GM21717 (cell line): ENCODE data around the gene ARHGAP15.

Experiments used
- ATAC-seq: cut with Tn5 transposase; IDR thresholded peaks from one replicate; pipeline ENCODE4 v1.9.1; 2021; ENCODE audit warnings: mild to moderate bottlenecking, moderate library complexity; ENCODE audit not compliant: unreplicated experiment

Gene ARHGAP15

DNA sequence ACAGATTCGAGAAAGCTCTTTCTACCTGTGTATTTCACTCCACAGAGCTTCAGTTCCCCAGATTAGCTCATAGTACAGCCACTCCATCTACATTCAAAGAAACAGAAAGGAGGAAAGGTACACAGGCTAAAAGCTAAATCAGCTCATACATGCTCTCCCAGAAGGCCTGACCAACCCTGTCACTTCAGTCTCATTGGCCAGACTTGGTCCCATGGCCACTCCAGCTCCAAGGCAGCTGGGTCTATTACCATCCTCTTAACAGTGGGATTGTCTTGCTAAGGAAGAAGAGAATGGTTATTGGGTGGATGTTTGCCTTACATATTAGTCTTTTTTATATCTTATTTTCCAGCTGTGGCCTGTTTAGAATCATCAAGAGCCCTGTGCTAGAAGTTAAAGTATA, 572.6 kb downstream of the ARHGAP15 start:
- no peak for ATAC-seq

DNA sequence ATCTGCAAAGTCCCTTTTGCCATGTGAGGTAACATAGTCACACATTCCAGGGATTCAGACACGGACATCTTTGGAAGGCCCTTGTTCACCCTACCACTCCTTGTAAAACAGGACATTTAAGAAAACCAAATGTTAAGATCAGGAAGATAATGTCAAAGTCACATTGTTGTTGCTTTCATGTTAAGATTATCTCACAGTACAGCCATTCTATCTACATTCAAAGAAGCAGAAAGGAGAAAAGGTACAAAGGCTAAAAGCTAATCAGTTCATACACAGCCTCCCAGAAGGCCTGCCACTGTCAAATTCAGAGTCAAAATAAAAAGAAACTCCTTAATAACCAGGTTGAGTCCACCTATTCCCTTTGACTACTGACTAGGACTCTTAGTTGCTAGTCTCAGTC, 573.7 kb downstream of the ARHGAP15 start:
- no peak for ATAC-seq

DNA sequence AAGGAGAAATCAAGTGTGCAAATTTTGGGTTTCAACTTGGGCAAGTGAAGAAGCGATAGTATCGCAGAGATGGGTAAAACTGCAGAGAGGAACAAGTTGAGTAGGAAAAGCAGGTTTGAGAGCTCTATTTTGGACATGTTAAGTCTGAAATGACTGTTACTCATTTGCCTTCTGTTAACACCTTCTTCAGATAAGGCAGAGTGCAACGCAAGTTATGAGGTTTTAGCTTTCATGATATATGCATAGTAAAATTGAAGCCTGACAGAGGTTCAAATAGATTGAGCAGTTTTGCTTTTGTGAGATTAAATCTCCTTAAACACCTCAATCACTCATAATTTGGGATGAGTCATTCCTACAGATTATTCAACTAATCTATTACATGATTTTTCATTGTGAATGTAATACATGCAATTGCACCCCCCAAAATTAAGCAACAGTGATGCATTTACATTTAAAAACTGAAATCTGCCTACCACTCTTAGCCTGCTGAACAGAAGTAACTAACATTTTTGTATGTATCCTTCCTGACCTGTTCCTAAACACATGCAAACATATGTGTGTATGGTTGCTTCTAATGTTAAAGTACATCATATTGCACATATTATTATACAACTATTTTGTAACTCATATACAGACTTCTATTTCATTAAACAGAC, 575.4 kb downstream of the ARHGAP15 start:
- ATAC-seq = peak; percentile 87

DNA sequence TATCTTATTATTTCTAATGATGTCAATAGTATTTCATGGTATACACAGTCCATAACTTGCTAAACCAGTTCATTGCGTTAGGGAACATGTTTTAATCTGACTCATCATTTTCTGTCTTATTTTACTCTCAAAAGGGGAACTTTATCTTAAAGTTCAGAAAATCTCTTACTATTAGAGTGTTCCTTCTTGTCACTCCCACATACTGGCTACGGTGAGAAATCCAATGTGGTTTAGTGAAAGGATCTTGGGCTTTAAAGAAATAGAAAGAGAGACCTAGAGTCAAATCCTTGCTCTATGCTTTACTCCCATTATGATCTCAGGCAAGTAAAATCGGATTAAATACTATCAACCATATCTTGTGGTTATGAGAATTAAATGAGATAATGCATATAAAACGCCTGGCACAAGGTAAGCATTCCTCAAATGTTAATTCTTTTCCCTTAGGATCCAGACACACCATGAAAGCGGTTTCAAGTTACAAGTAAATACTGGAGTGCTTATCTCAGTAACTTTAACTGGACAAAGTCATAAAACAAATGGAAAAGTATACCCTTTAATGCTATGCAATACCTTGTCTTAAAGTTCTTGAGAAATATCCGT, 576.0 kb downstream of the ARHGAP15 start:
- peak; percentile 51 for ATAC-seq

DNA sequence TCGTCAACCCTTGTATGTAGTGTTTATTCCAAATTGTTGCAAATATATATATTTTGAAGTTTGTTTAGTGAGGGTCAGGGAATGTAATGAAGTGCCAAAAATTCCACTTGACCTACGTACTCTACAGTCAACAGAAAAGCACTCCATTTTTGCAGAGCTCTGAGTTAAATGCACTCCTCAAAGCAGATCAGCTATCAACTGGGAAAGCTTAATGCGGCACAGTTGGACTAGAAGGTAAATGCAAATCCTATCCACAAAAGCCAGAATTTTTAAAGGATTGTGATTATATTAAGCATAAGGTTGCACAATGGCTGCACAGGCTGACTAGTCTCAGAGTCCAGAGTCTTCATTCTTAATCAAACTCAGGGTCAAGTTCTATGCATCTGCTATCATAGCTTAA, 577.1 kb downstream of the ARHGAP15 start:
- no peak for ATAC-seq

DNA sequence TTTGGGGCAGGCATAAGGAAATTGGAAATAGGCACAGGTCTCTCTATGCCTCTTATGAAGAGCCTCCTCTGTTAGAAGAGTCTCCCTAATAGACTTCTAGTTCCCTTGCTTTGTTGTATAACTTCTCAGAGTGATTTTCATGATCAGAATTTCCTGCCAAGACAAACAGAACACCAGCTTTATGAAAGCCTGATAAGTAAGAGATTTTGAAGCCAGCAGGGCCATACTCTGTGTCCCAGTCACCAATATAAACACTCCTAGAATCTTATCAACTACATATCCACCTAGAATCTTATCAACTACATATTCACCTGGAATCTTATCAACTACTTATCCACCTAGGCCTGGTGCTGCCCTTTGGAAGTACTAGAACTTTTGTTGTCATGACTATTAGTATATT, 579.5 kb downstream of the ARHGAP15 start:
- ATAC-seq = no peak

DNA sequence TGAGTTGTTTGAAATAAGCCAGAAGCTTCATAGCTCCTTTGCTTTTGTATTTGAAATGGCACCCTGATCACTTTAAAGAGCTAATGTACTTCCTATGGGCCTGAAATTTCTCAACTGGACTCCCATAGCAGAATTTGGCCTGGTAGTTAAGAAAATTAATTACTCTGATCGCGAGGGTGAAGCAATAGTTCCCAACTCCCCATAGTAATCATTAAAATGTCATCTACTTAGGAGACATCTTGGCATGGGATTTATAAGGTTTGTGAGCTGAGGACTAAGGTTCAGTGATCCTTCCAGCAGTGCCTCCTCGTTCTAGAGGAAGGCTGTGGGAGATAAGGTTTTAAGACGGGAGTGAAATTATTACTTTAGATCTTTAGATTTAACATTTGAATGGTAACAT, 581.0 kb downstream of the ARHGAP15 start:
- ATAC-seq = no peak

DNA sequence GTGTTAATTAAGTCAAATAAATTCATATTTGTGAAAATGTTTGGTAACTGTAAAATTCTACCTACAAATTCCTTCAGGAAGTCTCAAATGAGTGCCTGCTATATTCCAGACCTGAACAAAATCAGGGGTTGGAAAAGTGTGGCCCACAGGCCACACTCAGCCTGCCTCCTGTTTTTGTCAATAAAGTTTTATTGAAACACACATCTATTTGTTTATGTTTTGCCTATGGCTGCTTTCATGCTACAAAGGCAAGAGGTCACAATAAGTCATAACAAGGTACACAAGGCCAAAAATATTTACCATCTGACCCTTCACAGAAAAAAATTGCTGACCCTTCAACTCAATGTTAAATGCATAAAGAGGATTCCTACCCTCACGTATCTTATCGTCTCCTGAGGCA, 581.7 kb downstream of the ARHGAP15 start:
- no peak for ATAC-seq

DNA sequence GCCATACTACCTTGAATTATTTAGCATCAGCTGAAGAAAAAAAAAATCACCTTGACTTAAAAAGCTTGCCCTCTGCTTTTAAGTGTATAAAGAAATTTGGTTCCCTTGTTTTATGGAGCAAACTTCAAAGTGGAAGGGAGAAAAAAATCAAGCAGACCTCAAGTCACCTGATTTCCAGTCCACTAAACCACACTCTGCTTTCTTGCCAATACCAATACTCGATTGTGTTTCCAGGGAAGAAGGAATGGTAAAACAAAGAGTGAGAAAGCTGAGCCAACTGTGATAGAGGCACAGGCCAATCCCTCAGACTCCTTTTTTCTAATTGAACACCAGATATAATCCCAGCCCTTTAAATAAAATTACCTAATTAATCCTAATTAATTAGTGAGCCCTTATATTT, 587.3 kb downstream of the ARHGAP15 start:
- no peak for ATAC-seq

DNA sequence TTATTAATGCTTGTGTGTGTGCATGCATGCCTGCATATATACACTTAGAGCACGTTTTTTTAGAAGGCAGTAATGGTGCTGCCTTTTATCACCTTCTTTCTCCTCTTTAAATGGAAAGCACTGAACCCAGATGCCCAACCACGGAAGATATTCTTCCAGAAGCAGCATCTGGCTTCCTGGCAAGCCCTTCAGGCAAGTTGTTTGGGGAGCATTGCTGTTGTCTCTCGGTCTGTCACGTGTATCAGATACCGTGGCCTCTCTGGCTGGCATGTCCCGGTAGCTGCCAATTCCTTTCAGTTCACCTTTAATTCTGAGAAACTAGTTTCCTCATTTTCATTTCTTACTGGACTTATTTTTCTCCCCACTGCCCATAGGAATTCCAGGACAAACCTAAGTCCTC, 587.8 kb downstream of the ARHGAP15 start:
- ATAC-seq = no peak

DNA sequence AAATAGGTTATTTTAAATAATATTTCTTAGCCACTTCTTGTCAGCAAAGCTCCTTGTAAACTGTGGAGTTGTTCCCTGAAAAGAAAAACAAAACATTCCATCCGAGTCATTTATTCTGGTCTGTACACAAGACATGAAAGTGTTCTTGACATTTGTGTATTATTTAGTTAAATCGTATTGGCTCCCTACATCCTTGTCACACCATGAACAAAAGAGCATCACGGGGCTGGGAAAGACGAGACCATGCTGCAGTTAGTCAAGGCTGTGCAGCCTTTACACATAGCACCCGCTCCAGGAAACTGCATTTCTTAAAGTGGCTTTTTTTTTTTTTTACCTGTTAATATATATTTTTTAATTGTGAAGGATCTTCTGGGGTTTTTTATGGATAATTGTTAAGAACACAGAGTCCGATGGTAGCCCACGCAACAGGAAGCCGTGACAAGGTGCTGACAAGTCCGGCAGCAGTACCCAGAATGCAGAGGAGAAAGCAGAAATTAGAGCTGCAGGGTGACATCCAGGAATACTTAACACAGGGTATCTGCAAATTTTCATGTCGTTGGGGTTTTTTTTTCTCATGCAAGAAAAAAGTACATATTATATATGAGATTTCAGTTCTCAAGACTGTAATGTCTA, 588.4 kb downstream of the ARHGAP15 start:
- no peak for ATAC-seq

DNA sequence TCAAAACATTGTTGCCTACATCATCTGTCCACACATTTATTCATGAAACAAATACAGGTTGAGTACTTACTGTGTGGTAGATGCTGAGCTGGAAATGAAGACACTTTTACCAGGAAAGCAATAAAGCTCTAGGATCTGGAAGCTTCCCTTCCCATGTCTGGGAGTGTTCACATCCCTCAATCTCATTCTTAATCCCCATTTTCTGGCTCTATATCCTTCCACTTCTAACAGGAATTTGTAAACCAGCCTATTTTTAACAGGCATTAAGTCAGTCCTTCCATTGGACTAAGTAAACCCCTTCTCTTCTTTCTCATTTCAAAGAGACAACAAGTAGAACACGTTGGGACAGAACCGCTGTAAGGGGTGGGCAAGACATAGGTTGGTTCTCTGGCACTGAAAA, 589.5 kb downstream of the ARHGAP15 start:
- no peak for ATAC-seq

DNA sequence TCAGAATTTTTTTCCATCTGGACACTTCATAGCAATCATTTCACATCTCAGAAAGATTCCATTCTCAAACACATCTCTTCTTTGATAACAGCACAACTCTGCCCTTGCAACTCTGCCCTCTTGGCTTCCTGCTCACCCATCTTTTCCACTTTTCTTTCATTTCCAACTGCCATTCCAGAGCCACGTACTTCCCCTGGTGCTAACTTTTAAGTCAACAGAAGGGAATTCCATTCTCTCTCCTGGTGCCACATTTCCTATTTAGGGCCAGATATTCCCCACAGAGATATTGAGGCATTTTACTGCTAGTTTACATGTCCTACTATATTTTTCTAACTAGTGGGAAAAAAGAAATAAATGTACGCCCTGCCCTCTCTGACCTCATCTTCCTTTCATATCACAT, 590.2 kb downstream of the ARHGAP15 start:
- ATAC-seq = no peak

DNA sequence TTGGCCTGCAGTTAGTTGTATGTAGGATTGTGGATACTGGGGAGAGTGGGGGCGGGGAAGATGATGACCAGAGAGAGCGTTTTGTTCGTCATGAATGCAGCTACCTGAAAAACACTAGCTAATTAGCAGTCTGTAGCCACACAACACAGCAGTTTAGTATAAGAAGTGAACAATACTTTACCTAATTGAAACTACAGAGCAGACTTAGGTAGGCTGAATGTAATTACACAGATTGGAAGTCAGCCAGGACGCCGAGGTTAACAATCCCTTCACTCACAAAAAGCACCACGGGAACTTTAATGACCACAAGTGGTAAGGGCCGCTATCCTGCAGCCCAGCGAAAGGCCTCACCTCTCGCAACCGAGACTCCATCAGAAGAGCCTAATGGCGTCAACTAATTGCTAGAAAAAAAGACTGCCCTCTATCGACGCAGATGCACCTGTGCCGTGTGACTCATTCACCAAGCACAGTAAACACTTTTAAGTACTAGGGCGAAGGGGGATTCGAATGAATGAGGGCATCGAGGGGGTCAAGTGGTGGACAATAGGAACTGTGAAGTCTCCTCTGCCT, 591.0 kb downstream of the ARHGAP15 start:
- ATAC-seq = no peak

DNA sequence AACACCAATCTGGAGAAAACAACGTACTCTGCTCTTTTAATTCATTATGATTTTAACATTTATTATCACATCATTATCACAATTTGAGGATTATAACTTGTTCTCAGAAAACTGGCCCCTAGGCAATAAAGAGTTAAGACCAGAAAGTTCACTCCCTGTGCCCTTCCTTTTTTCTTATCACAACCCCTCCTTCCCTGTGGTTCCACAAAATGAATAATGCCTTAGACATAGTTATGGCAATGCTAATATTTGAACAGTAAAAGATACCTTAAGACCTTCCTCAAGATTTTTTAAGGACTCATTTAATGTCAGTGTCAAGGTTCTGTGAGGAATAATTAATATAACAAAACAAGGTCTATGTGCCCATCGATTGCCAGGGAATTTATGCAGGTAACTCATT, 596.2 kb downstream of the ARHGAP15 start:
- ATAC-seq = no peak

DNA sequence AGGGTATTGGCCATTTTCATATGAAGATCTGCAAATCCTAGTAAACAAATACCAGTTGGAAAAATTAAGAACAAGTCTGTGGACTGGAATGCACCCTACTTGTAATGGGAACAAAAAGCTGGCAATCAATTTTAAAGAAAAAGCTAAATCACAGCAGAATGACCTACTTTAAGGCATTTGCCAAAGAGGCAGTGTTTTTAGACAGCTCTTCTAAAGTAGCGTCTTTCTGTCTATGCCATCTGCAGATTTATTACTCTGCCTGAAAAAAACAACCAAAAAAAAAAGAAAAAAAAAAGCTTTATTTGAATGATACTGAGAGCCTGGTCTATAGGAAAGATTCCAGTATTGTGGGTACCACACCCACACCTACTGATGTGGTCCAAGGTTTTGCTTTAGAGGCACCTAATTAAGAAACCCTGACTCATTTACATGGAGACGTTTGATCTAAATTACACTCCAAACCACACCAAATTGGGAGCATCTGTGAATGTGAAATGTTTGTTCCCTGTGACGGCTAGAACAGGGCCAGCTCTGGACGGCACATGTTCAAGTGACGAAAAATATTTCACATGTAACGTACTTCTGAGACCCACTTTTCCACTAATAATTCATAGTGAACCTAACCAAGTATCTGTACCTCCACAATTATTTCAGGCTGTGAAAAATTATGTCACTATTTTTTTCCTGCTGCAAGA, 597.1 kb downstream of the ARHGAP15 start:
- ATAC-seq = no peak

DNA sequence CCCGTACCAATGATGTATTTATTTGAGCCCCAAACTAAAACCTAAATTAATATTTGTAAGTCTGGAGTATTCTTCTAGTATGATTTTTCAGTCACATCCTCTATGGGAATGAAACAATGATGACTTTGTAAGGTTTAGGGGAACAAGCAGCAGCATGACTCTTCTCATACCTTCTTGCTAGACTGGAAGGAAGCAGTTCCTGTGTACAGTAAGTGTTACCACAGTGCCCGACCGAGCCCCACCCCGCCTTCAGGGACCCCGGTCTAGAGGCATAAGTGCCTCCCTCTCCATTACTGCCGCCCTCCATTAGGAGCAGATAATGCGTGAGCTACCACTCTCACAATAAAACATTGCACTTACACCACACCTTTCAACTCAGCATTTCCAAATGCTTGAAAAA, 599.3 kb downstream of the ARHGAP15 start:
- ATAC-seq = no peak

DNA sequence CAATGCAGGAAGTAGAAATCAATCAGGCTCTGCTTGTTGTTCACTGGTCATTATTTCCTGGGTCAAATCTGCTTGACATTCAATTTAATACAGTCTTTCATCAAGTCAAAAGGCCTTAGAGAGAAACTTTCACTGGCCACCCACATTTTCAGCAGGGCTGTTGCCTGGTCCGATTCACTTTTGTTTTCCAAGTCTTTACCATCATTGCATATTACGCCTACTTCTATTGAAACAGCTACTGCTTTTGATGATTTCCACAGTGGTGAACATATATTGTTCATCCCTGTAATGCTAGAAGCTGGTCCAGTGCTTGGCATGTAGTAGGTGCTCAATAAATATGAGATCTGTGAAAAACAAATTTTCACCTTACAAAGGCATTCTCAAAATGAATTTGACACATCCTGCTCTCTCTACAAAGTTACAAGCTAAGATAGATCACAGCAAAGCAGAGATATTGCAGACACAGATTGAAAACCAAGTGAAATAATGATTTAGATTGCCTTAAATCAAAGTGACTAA, 600.1 kb downstream of the ARHGAP15 start:
- no peak for ATAC-seq

DNA sequence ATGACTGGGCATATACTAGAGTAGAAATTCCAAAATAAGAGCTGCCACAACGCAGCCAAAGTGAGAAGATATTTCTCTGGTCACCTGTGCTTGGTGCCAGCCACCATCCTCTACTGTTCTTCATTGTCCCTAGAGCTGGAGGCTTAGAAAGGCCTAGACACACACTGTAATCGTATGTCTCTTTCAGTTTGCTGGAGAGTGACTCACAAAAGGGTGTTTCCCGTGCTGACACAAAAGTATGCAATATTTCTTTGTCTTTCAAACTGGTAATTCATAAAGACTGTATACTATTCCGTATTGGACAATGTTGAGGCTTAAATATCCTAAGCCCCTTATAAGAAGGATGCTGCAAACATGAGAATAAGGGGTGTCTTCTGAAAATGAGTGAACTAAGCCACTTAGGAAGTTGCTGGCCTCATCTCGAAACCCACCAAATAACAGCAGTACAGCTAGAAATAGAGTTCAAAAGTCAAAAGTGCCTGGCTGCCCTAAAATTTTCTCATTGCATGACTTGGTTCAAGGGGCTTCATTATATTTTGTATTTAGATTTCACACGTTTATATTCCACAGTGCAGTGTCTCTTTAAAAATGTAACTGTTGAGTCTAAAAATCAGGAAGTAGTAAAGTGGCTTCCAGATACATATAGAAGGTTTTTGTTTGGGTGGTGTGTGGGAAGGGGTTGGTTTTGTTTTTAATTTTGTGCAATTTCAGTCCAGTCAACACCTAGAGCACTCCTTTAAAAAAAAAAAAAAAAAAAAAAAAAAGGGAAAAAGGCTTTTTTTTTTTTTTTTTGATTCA, 601.1 kb downstream of the ARHGAP15 start:
- ATAC-seq = peak; percentile 90

DNA sequence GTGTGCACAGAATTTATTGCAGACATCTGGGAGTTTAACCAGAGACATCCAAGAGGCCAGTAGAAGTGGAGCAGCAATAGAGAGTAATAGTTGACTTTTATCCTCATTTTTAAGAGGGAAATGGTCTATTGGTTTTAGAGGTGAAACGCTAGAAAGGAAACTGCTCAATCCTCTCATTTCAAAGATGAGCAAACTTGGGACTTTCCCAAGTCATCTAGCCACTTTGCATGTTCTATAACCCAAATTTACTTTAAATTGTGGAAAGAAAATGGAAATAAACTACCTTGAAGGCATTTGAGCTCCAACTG, 601.7 kb downstream of the ARHGAP15 start:
- ATAC-seq = peak; percentile 46

DNA sequence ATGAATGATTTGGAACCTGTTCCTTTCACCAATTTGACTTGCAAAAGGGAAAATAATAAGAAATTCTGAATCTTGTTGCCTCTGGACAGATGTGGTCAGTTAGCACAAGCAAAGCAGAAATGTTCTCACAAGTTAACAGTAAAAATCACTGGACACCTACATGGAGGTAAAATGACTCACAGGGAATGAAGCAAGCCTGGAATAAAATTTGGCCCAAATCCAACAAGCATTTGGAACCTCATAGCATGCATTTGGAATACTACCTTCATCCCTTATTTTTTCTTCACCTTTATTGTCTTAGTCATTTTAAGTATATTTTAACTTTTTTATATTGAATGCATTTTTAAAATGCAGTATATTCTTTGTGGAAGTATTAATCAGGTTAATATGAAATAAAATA, 602.9 kb downstream of the ARHGAP15 start:
- no peak for ATAC-seq
